GM06990 (cell line): Measurements from ENCODE around the gene GPR139.

Source experiments
- DNase-seq: peaks from one replicate; pipeline ENCODE4 v3.0.0-alpha.2; 2011; ENCODE audit not compliant: insufficient read length; ENCODE audit errors: extremely low read depth
- H3K27me3 ChIP-seq: replicated peaks from 2 replicates; pipeline ENCODE4 v1.6.0; 2011; ENCODE audit warnings: low read length; ENCODE audit not compliant: control insufficient read depth, insufficient read depth
- H3K36me3 ChIP-seq: 2 replicates; pipeline ENCODE4 v1.5.1; 2011; ENCODE audit warnings: low read length; ENCODE audit not compliant: control insufficient read depth, insufficient read depth
- H3K4me3 ChIP-seq: replicated peaks from 2 replicates; pipeline ENCODE4 v1.5.1; 2011; ENCODE audit warnings: low read depth, mild to moderate bottlenecking, control low read depth, low read length
- CTCF ChIP-seq: IDR thresholded peaks from 2 replicates; pipeline ENCODE4 v1.5.1; 2011; ENCODE audit warnings: low read length, control low read depth, mild to moderate bottlenecking, inconsistent platforms; ENCODE audit not compliant: insufficient read depth, poor library complexity, severe bottlenecking

Gene GPR139

GRCh38 chr16:20073203-20074098 lies at the start of gene GPR139:
Gene GPR139 (minus strand): TSS chr16:20073890. CDS start chr16:20073616, 274 bp downstream.
- no peak for DNase-seq
- Histone ChIP-seq H3K4me3 (no peak within 1 kb of the TSS), H3K27me3 (no peaks in the 10 kb centered on the region; the same call in none of the 2 replicates), H3K36me3 (no peaks in the 10 kb centered on the region)
- TF ChIP-seq CTCF, result no peak

- H3K36me3 ChIP-seq, result no peaks in the 10 kb centered on the region
- TF ChIP-seq CTCF, result no peak
- no peak overlapping the region for H3K4me3 ChIP-seq
- no peaks in the 10 kb centered on the region; the same call in 1 of the 2 replicates for H3K27me3 ChIP-seq
- DNase-seq, result no peak
These were observed 48.3 kb upstream of the GPR139 start for GRCh38 chr16:20122011-20122410.

GRCh38 chr16:20114356-20114755 lies 40.7 kb upstream of the GPR139 start:
- H3K36me3 ChIP-seq, result no peaks in the 10 kb centered on the region
- H3K4me3 ChIP-seq, result no peak overlapping the region
- no peak for DNase-seq
- no peaks in the 10 kb centered on the region; the same call in 1 of the 2 replicates for H3K27me3 ChIP-seq
- TF ChIP-seq CTCF, result no peak

- H3K27me3 ChIP-seq, result no peaks in the 10 kb centered on the region; the same call in 1 of the 2 replicates
- H3K36me3 ChIP-seq, result no peaks in the 10 kb centered on the region
- H3K4me3 ChIP-seq, result no peak overlapping the region
- no peak for TF ChIP-seq CTCF
- DNase-seq, result no peak
These were observed 37.5 kb upstream of the GPR139 start for GRCh38 chr16:20111143-20111542.

GRCh38 chr16:20107083-20107482 lies 33.4 kb upstream of the GPR139 start:
- no peak for TF ChIP-seq CTCF
- no peak for DNase-seq
- H3K27me3 ChIP-seq, result no peaks in the 10 kb centered on the region
- H3K4me3 ChIP-seq, result no peak overlapping the region
- H3K36me3 ChIP-seq, result no peaks in the 10 kb centered on the region
